GM18502 (cell line): ENCODE measurements around the gene C1QL4.
"Not testable (repeated sequence)": the region's sequence is repeated elsewhere in the genome, so short reads cannot be mapped to it uniquely, and the experiment has no call there.

Experiments used
- ATAC-seq: cut with Tn5 transposase; IDR thresholded peaks from one replicate; pipeline ENCODE4 v1.9.1; 2021; ENCODE audit warnings: mild to moderate bottlenecking; ENCODE audit not compliant: unreplicated experiment, poor library complexity

The C1QL4 gene

GRCh38 chr12:49336645-49337584 is at the start of gene C1QL4:
Gene C1QL4 (minus strand): TSS chr12:49337188. CDS start chr12:49336477, 711 bp downstream.
- peak; percentile 60 for ATAC-seq

- ATAC-seq: not testable (repeated sequence)
Observed at GRCh38 chr12:49380184-49380583, 43.2 kb upstream of the C1QL4 start.

GRCh38 chr12:49377386-49377785 is 40.4 kb upstream of the C1QL4 start:
- no peak for ATAC-seq

GRCh38 chr12:49375406-49375805 is 38.4 kb upstream of the C1QL4 start:
- ATAC-seq: no peak

DNA sequence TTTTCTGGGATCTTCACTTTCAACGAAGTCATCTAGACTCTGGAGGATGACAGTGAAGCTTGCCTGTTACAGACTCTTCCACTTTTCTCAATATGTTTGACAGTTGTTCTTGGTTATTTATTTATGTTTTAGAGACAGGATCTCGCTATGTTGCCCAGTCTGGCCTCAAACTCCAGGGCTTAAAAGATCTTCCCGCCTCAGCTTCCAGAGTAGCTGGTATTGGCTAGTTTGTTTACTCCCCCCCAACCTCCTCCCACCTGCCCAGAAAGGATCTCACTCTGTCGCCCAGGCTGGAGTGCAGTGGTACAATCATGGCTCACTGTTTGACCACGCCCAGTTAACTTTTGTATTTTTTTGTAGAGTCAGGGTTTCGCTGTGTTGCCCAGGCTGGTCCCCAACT is 33.6 kb upstream of the C1QL4 start:
- ATAC-seq: no peak

- ATAC-seq: peak; percentile 53
Observed at GRCh38 chr12:49369411-49370145, 32.6 kb upstream of the C1QL4 start.

- no peak for ATAC-seq
Observed at GRCh38 chr12:49368240-49368600, 31.2 kb upstream of the C1QL4 start.

DNA sequence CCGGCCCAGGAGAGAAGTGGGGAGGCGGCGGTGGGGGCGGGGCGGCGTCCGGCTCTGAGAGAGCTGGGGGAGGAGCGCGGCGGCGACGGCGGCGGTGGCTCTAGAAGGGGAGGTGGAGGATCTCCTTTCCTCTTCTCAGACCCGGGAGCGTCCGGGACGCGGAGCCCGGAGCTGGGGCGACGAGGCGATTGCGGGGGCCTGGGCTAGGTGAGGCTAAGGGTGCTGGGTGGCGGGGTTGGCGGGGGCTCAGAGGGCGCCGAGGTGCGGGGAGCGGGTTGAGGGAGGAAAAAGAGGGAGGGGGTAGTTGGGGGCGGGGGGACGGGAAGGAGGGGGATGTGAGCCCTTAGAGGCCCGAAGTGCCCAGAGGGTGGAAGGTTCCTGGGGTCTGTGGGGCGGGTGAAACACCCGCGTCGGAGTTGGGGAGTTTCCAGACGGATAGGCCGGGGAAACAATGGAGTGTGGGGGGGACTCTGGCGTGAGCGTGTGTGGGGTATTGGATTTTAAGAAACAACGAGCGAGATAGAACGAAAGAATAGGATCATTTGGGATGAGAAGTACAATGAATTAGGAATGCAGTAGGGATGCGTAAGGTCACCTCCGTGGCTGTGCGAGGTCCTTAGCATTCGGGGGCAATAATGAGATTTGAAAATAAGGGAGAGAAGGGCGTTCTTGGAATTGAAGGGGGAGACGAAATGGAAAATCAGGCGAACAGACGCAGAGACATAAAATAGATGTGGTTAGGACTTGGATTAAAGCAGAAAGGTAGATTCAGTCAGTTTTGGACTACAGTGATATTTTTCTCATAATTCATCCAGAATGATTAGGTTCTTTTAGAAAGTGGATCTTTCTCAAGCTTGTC is 30.6 kb upstream of the C1QL4 start, which contains the start of gene SPATS2:
Gene SPATS2, plus strand, starts transcription at position 82 of the 859 bp plus-strand sequence. CDS start 93,551 bp downstream, outside the sequence.
- ATAC-seq: no peak

GRCh38 chr12:49366652-49367380 is 29.8 kb upstream of the C1QL4 start:
- peak; percentile 67 for ATAC-seq

DNA sequence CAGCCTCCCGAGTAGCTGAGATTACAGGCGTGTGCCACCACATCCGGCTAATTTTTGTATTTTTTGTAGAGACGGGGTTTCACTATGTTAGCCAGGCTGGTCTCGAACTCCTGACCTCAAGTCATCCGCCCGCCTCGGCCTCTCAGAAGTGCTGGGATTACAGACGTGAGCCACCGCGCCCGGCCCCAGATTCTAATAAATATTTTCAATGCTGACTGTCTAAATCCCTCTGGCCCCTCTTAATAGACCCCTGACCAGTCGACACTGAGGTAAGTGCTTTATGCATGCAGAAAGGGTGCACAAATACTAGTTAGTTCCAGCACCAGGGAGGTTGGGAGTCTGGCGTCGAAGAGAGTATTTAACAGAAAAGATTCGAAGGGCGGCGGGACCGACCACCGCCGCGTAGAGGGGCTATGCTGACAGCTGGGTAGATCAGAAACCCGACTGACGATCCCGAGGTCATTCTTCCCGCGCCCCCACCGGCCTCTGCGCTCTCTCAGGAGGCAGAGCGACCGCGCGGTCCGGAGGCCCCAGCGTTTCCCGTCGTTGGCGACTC is 29.2 kb upstream of the C1QL4 start:
- ATAC-seq: peak; percentile 3

DNA sequence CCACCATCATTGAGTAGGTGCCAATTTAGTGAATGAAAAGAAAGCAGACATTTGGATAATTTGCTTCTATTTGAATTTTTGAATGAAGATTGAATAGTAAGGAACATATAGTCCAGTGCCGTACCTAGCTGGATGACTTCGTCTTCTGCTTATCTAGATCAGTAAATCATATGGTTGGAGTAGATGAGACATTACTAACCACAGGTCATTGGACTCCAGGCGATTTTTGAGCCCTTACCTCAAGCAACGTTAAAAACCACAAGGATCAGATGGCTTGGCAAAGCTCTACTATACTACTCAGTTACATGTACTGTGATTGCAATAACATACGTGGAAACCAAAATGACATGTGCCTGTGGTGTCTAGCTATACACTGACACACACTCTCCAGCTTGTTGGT is 28.6 kb upstream of the C1QL4 start:
- ATAC-seq: no peak

DNA sequence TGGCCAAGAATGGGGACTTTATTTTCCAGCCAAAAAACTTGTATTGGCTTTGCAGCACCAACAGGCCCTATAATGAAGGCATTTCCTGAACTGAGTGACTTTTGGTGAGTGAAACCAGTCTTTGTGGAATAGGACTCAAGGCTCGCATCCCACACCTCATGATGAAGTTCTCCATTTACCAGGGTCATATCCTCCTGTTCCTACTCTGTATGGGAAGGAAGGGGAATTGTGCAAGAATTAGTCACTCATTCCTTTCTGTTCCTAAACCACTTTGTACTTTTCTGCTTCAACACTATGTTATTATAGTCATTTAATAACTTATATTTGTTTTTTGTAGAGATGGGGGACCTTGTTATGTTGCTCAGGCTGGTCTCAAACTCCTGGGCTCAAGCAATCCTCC is 28.0 kb upstream of the C1QL4 start:
- ATAC-seq: no peak

GRCh38 chr12:49362077-49362476 is 25.1 kb upstream of the C1QL4 start:
- ATAC-seq: no peak

DNA sequence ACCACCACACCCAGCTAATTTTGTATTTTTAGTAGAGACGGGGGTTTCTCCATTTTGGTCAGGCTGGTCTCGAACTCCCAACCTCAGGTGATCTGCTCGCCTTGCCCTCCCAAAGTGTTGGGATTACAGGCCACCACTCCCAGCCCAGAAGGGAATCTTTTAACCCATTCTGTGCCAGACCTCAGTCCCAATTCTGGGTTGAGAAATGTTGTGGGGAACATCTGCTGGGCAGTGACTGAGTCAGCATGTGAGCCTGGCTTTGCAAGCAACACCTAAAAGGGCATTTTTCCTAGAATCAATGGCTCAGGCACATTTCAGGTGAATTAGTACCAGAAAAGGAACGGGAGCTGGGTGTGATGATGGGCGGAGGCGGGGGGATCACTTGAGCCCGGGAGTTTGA is 22.7 kb upstream of the C1QL4 start:
- no peak for ATAC-seq

GRCh38 chr12:49358483-49359141 is 21.6 kb upstream of the C1QL4 start:
- peak; percentile 39 for ATAC-seq

DNA sequence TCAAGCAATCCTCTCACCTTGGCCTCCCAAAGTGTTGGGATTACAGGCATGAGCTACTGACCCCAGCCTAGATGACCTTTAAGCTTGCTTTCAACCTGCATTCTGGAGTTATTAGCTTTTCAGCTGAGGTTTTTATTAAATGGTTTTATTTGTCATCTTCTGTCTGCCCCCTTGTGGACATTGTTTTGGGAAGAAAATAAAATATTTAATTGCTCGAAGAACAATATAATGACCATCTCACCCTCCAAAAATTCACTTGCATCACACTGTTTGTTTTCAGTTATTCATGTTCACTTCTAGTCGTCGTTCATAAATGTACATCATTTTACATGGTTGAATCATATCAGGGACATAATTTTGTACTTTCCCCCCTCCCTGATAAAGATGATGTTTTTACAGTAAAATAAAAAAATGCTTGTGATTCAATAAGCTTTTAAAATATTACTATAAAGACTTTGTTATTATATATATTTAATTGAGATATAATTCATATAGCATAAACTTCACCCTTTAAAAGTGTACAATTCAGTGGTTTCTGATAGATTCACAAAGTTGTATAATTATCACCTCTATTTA is 20.2 kb upstream of the C1QL4 start:
- no peak for ATAC-seq

GRCh38 chr12:49355913-49356312 is 18.9 kb upstream of the C1QL4 start:
- no peak for ATAC-seq

DNA sequence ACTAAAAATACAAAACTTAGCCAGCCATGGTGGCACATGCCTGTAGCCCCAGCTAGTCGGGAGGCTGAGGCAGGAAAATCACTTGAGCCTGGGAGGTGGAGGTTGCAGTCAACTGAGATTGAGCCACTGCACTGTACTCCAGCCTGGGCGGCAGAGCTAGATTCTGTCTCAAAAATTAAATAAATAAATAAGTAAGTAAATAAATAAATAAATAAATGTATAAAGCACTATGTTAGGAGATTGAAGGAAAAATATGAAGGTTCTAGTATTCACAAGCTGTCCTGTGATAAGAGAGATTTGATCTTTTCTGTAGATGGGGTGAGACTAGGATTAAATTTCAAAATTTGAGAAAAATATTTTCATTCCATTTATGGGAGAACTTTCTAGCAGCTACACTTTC is 15.4 kb upstream of the C1QL4 start:
- no peak for ATAC-seq

DNA sequence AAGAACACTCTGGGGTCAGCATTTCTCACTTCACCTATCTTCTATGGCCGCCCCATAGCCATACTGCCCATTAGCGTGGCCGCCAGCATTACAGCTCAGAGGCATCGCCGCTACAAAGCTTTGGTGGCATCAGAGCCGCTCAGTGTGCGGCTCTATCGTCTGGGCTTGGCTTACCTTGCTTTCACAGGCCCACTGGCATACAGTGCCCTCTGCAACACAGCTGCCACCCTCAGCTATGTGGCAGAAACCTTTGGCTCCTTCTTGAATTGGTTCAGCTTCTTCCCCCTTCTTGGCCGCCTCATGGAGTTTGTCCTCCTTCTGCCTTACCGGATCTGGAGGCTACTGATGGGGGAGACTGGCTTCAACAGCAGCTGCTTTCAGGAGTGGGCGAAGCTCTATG is 12.3 kb upstream of the C1QL4 start:
- ATAC-seq: no peak
